MM.1S (cell line): ENCODE data around the gene FLYWCH1.

Experiments used
- DNase-seq: peaks from one replicate; pipeline ENCODE4 v3.0.0-alpha.2; 2015
- H2AFZ ChIP-seq: fragments of 300-600 bp; sonication (generic); 2 replicates; pipeline ENCODE4 v1.6.0; 2016; ENCODE audit warnings: antibody characterized with exemption, low read length
- H3F3A ChIP-seq: fragments of 300-600 bp; sonication (generic); 2 replicates; pipeline ENCODE4 v1.6.1; 2016; ENCODE audit warnings: mild to moderate bottlenecking, antibody characterized with exemption, low read length, moderate library complexity, mixed read lengths; ENCODE audit not compliant: insufficient read depth
- H3K27ac ChIP-seq: fragments of 300-600 bp; sonication (generic); 2 replicates; pipeline ENCODE4 v1.5.1; 2016; ENCODE audit warnings: mild to moderate bottlenecking, low read length
- H3K27me3 ChIP-seq: fragments of 300-600 bp; sonication (generic); replicated peaks from 2 replicates; pipeline ENCODE4 v1.6.0; 2016; ENCODE audit warnings: low read length; ENCODE audit not compliant: insufficient read depth
- H3K36me3 ChIP-seq: fragments of 300-600 bp; sonication (generic); replicated peaks from 2 replicates; pipeline ENCODE4 v1.6.1; 2016; ENCODE audit warnings: mild to moderate bottlenecking, low read length, mixed read lengths; ENCODE audit not compliant: insufficient read depth
- H3K4me1 ChIP-seq: fragments of 300-600 bp; sonication (generic); 2 replicates; pipeline ENCODE4 v1.6.1; 2016; ENCODE audit warnings: low read length, mixed read lengths
- H3K4me2 ChIP-seq: fragments of 300-600 bp; sonication (generic); 2 replicates; pipeline ENCODE4 v1.6.0; 2016; ENCODE audit warnings: low read depth, low read length
- H3K4me3 ChIP-seq: fragments of 300-600 bp; sonication (generic); 2 replicates; pipeline ENCODE4 v1.5.1; 2016; ENCODE audit warnings: low read length, mixed read lengths
- H3K79me2 ChIP-seq: fragments of 300-600 bp; sonication (generic); 2 replicates; pipeline ENCODE4 v1.6.1; 2016; ENCODE audit warnings: mixed run types, low read length, mixed read lengths
- H3K9ac ChIP-seq: fragments of 300-600 bp; sonication (generic); 2 replicates; pipeline ENCODE4 v1.6.1; 2016; ENCODE audit warnings: low read length, mixed read lengths
- H3K9me2 ChIP-seq: fragments of 300-600 bp; sonication (generic); replicated peaks from 2 replicates; pipeline ENCODE4 v1.6.1; 2016; ENCODE audit warnings: mild to moderate bottlenecking, low read length, mixed read lengths; ENCODE audit not compliant: insufficient read depth
- H3K9me3 ChIP-seq: fragments of 300-600 bp; sonication (generic); replicated peaks from 2 replicates; pipeline ENCODE4 v1.6.1; 2016; ENCODE audit warnings: mild to moderate bottlenecking, low read length, mixed read lengths; ENCODE audit not compliant: insufficient read depth
- H4K20me1 ChIP-seq: fragments of 300-600 bp; sonication (generic); 2 replicates; pipeline ENCODE4 v1.6.1; 2016; ENCODE audit warnings: mild to moderate bottlenecking, low read length, moderate library complexity, mixed read lengths; ENCODE audit not compliant: insufficient read depth
- EZH2 ChIP-seq: fragments of 300-600 bp; sonication (generic); optimal IDR thresholded peaks from 2 replicates; pipeline ENCODE3; 2017; ENCODE audit warnings: low read depth, mild to moderate bottlenecking, antibody characterized with exemption, low read length, mixed read lengths
- EZH2phosphoT487 ChIP-seq: fragments of 300-600 bp; sonication (generic); IDR thresholded peaks from 2 replicates; pipeline ENCODE4 v1.6.1; 2018; ENCODE audit warnings: antibody characterized with exemption, low read length
- TF ChIP-seq, protein P1 (sequence below): fragments of 300-600 bp; sonication (generic); IDR thresholded peaks from 2 replicates; pipeline ENCODE4 v1.5.1; 2016; ENCODE audit warnings: antibody characterized with exemption, low read length, mixed read lengths

FLYWCH1 gene

DNA sequence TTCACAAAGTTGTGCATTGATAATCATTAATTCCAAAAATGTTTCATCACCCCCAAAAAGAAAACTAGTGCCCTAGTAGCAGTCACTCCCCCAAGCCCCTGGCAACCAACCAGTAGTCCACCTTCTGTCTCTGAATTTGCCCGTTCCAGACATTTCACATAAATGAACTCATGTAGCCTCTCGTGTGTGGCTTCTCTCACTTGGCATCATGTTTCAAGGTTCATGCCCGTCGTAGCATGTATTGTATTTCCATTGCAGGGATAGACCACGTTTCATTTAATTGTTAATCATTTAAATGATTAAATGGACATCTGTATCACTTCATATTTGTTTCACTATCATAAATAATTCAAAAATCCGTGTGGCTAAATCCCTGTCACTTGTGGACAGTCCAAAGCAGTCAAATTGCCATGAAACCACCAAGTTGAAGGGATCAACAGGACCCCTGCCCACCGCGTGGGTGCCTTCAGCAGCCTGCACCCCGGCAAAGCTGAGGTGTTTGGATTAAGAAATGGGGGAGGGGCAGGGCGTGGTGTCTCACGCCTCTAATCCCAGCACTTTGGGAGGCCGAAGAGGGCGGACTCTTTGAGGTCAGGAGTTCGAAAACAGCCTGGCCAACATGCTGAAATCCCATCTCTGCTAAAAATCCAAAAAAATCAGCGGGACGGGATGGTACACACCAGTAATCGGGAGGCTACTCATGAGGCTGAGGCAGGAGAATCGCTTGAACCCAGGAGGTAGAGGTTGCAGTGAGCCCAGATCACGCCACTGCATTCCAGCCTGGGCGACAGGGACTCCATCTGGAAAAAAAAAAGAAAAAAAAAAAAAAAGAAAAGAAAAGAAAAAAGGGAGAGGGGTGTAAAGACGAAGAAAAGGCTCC is 37.5 kb upstream of the FLYWCH1 start:
- H3K4me3 ChIP-seq, result no peak overlapping the region

DNA sequence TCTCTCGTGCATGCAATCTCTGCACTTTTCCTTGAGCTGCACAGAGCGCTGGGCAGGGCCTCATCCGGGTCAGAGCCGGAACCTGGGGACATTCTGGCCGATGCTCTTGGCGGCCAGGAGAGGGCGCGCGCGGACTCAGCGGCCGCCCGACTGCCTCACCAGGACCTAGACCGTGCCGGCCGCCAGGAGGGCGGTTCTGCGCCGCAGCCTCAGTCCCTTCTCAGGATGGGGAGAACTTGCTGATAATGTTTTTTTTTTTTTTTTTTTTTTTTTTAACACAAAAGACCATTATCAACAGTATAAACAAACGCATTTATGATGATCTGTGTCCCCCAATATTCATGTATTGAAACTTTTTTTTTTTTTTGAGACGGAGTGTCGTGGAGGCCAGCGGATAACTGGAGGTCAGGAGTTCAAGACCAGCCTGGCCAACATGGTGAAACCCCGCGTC is 36.8 kb upstream of the FLYWCH1 start:
- Histone ChIP-seq H2AFZ (peak overlapping the region; percentile 66), H3K79me2 (no peaks in the 10 kb centered on the region), H4K20me1 (no peaks in the 10 kb centered on the region), H3K9ac (no peak overlapping the region), H3K9me2 (no peaks in the 10 kb centered on the region), H3K4me1 (peaks cover 2% of the 10 kb centered on the region; the same call in 1 of the 2 replicates), H3K27ac (no peak overlapping the region), H3K27me3 (peaks cover 26% of the 10 kb centered on the region), H3K9me3 (no peaks in the 10 kb centered on the region), H3F3A (no peaks in the 10 kb centered on the region), H3K36me3 (no peaks in the 10 kb centered on the region), H3K4me2 (peak overlapping the region; percentile 28; the same call in 1 of the 2 replicates), H3K4me3 (no peak overlapping the region)
- peak; percentile 82 for DNase-seq
- no peak for TF ChIP-seq EZH2
- TF ChIP-seq EZH2phosphoT487, result no peak
- TF ChIP-seq, protein P1, sequence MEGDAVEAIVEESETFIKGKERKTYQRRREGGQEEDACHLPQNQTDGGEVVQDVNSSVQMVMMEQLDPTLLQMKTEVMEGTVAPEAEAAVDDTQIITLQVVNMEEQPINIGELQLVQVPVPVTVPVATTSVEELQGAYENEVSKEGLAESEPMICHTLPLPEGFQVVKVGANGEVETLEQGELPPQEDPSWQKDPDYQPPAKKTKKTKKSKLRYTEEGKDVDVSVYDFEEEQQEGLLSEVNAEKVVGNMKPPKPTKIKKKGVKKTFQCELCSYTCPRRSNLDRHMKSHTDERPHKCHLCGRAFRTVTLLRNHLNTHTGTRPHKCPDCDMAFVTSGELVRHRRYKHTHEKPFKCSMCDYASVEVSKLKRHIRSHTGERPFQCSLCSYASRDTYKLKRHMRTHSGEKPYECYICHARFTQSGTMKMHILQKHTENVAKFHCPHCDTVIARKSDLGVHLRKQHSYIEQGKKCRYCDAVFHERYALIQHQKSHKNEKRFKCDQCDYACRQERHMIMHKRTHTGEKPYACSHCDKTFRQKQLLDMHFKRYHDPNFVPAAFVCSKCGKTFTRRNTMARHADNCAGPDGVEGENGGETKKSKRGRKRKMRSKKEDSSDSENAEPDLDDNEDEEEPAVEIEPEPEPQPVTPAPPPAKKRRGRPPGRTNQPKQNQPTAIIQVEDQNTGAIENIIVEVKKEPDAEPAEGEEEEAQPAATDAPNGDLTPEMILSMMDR, result peak; percentile 93

More for the DNA sequence above, 37.5 kb upstream of the FLYWCH1 start:
- Histone ChIP-seq H3F3A (no peaks in the 10 kb centered on the region), H3K9me2 (no peaks in the 10 kb centered on the region), H3K36me3 (no peaks in the 10 kb centered on the region), H3K79me2 (no peaks in the 10 kb centered on the region), H3K9me3 (no peaks in the 10 kb centered on the region), H3K9ac (no peak overlapping the region), H3K4me1 (peaks cover 2% of the 10 kb centered on the region; the same call in 1 of the 2 replicates), H4K20me1 (no peaks in the 10 kb centered on the region), H3K27ac (no peak overlapping the region), H3K27me3 (peaks cover 27% of the 10 kb centered on the region), H2AFZ (peak overlapping the region; percentile 66), H3K4me2 (peak overlapping the region; percentile 28; the same call in 1 of the 2 replicates)
- no peak for DNase-seq
- TF ChIP-seq, protein P1, result no peak

DNA sequence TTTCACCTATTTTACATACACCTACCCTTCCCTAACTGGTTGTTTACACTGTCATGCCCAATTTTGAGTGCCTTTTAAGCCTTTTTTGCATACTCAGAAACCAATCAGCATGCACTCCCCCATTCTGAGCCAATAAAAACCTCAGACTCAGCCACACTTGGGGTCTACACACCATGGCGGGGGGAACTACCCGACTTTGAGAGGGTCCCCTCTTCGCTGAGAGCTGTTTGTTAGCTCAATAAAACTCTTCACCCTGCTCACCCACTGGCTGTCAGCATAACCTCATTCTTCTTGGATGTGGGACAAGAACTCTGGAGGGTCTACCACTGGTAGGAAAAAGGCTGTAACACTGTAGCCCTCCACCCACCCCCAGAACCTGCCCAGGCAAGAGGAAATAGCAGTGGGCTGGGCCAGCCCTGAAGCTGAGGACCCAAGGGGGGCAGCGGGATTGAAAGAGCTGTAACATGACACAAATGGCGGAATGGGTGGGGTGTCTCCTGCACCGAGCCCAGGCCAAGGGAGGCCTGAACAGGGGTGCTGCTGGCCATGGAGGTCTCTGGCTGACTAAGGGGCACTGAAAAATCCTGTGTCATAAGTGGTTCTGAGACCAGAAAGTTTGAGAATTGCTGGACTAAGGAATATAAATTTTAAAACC is 31.8 kb upstream of the FLYWCH1 start:
- Histone ChIP-seq H4K20me1 (no peaks in the 10 kb centered on the region), H3K79me2 (peaks cover 11% of the 10 kb centered on the region), H3K4me1 (peaks cover 6% of the 10 kb centered on the region; the same call in 1 of the 2 replicates), H2AFZ (no peak overlapping the region), H3K9me2 (no peaks in the 10 kb centered on the region), H3F3A (no peaks in the 10 kb centered on the region), H3K9me3 (no peaks in the 10 kb centered on the region), H3K27ac (no peak overlapping the region), H3K9ac (no peak overlapping the region), H3K27me3 (peaks cover 16% of the 10 kb centered on the region), H3K36me3 (no peaks in the 10 kb centered on the region), H3K4me2 (no peak overlapping the region), H3K4me3 (no peak overlapping the region)
- TF ChIP-seq EZH2phosphoT487, result no peak
- TF ChIP-seq, protein P1, result no peak
- TF ChIP-seq EZH2, result no peak
- DNase-seq, result no peak
